HepG2 (cell line): ENCODE data around the gene RHBDD1.

Source experiments
- EZH2 ChIP-seq: conservative IDR thresholded peaks from 2 replicates; pipeline ENCODE4 v1.6.1; 2012; ENCODE audit warnings: mild to moderate bottlenecking, low read depth, low read length, moderate library complexity
- ZNF451 ChIP-seq: sonication (generic); formaldehyde crosslinking; IDR thresholded peaks from 2 replicates; pipeline ENCODE4 v1.5.0; 2020; ENCODE audit warnings: mild to moderate bottlenecking, missing genetic modification reagents

GRCh38 chr2:226837334-226837733, 1.5 kb downstream of the RHBDD1 start:
- no peak for TF ChIP-seq ZNF451 (CRISPR knock-in tag)
- TF ChIP-seq EZH2 = no peak
